ENCODE measurements around the gene CD2AP. TPM values are rescaled to one million over a fixed set of nuclear protein-coding genes. Genes with fewer than 3 reads are reported as not detected.

Gene CD2AP
- total RNA-seq, 2 experiments from 2014 or later = 28.3 to 29.2 TPM

DNA sequence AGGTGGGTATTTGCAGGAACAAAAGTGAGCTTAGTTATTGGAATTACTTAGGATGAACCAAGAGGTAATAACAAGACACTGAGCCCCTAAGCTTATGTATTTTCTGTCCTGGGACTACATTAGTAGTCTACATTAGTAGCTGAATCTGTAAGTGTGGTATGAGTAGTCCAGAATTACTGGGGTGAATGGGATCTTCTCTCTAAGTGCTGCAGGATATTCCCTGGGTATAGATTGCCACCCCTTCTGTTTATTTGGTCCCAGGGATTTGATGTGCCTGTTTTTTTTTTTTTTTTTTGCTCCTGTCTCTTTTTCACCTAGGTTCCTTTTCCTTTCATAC lies 5.9 kb downstream of the CD2AP start:
- Mint-ChIP-seq H3K36me3 (ENCODE audit: low read depth) (peaks cover 5% of the 10 kb centered on the region), H3K4me1 (ENCODE audit: low read depth) (peaks cover 63% of the 10 kb centered on the region), H3K9me3 (no peaks in the 10 kb centered on the region), H3K4me3 (no peak overlapping the region), H3K27ac (peak overlapping the region; percentile 12), H3K27me3 (no peaks in the 10 kb centered on the region)
- intact Hi-C loops (cut with micrococcal nuclease) = no loop called here
- POLR2A ChIA-PET = no interaction called here
- DNase-seq (no peak), ATAC-seq (no peak)
- TF ChIP-seq, protein P1, sequence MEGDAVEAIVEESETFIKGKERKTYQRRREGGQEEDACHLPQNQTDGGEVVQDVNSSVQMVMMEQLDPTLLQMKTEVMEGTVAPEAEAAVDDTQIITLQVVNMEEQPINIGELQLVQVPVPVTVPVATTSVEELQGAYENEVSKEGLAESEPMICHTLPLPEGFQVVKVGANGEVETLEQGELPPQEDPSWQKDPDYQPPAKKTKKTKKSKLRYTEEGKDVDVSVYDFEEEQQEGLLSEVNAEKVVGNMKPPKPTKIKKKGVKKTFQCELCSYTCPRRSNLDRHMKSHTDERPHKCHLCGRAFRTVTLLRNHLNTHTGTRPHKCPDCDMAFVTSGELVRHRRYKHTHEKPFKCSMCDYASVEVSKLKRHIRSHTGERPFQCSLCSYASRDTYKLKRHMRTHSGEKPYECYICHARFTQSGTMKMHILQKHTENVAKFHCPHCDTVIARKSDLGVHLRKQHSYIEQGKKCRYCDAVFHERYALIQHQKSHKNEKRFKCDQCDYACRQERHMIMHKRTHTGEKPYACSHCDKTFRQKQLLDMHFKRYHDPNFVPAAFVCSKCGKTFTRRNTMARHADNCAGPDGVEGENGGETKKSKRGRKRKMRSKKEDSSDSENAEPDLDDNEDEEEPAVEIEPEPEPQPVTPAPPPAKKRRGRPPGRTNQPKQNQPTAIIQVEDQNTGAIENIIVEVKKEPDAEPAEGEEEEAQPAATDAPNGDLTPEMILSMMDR (IDR thresholded peaks at IDR 0.05) = no peak
- CTCF ChIA-PET = interaction anchor here (1.4 kb wide), 1 partner anchor 13 kb away, joined by 4 read pairs; no protein-coding TSS in a partner anchor

DNA sequence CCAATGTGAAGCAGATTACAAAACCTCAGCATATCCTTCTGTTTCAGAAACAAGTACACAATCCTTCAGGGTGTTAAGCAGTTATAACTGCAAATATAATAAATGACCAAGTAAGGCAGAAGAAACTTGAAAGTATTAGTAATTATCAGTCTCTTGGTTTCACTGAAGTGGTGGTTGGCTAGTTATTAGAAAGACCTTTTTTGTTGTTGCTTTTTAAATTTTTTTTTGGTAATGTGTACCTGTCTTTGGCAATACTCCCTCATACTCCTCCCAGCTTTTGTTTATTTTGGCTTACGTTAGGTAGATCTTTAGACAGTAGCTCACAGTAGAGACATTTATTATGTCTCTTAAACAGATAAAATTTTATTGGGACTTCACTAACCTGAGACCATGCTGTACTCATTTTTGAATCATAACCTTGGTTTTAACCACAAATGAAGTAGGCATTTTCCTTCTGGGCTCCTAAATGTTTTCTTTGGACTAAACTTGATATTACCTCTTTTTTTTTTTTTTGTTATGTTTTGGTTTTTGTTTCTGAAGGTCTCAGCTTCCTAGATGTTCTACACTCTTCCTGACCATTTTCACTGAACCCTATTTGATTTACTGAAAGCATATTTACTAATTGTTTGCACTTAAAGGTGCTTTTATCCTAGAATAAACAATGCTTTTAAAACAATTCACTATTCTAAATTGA lies 6.4 kb downstream of the CD2AP start:
- Mint-ChIP-seq H3K27me3 (no peaks in the 10 kb centered on the region), H3K36me3 (ENCODE audit: low read depth) (peaks cover 3% of the 10 kb centered on the region), H3K4me1 (ENCODE audit: low read depth) (peaks cover 63% of the 10 kb centered on the region), H3K27ac (peak overlapping the region; percentile 12), H3K9me3 (no peaks in the 10 kb centered on the region), H3K4me3 (no peak overlapping the region)
- ATAC-seq = no peak
- intact Hi-C loops (cut with micrococcal nuclease) = no loop called here
- TF ChIP-seq, protein P1 (IDR thresholded peaks at IDR 0.05) = no peak
- ChIA-PET CTCF (interaction anchor here (1.0 to 1.4 kb wide), 2 partner anchors 13 to 18 kb away, joined by 3 to 4 read pairs; no protein-coding TSS in a partner anchor), POLR2A (interaction anchor here (0.7 kb wide), 1 partner anchor 416 kb away, joined by 3 read pairs; no protein-coding TSS in a partner anchor)
- DNase-seq = no peak

DNA sequence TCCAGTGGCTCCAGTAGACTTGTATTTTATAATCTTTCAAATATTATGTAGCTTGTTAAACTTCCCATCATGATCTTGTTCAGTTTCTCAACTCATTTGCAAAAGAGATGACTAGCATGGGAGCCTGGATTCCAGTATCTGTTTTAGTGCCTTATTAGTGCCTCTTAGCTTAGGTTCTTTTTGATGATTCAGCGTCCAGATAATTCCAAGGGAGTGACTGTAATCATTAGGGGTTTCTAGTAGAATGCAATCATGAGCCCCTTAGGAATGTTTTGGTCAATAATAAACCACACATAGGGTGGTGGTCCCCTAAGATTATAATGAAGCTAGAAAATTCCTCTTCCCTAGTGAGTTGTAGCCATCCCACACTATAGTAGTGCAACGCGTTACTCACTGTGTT lies 7.0 kb downstream of the CD2AP start:
- CTCF ChIA-PET = interaction anchor here (1.0 kb wide), 1 partner anchor 17 kb away, joined by 3 read pairs; no protein-coding TSS in a partner anchor

DNA sequence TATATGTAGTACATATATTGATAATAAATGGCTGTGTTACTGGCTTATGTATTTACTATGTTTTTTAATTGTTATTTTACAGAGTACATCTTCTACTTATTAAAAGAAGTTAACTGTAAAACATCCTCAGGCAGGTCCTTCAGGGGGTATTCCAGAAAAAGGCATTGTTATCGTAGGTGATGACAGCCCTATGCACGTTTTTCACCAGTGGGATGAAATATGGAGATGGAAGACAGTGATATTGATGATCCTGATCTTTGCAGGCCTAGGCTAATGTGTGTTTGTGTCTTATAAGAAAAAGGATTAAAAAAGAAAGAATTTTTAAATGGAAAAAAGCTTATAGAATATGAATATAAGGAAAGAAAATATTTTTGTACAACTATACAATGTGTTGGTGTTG lies 7.5 kb downstream of the CD2AP start:
- DNase-seq (no peak), ATAC-seq (no peak)
- Mint-ChIP-seq H3K4me3 (no peak overlapping the region), H3K27ac (no peak overlapping the region), H3K4me1 (ENCODE audit: low read depth) (peaks cover 57% of the 10 kb centered on the region), H3K36me3 (ENCODE audit: low read depth) (peaks cover 4% of the 10 kb centered on the region), H3K27me3 (no peaks in the 10 kb centered on the region), H3K9me3 (no peaks in the 10 kb centered on the region)
- intact Hi-C loops (cut with micrococcal nuclease) = no loop called here
- TF ChIP-seq, protein P1 (IDR thresholded peaks at IDR 0.05) = no peak
- POLR2A ChIA-PET = interaction anchor here (0.6 kb wide), 1 partner anchor 344 kb away, joined by 3 read pairs; no protein-coding TSS in a partner anchor
- CTCF ChIA-PET = interaction anchor here (0.6 to 1.0 kb wide), 3 partner anchors 17 to 81 kb away, joined by 3 read pairs; no protein-coding TSS in a partner anchor

More for the DNA sequence above, 7.0 kb downstream of the CD2AP start:
- Mint-ChIP-seq H3K4me1 (ENCODE audit: low read depth) (peaks cover 61% of the 10 kb centered on the region), H3K36me3 (ENCODE audit: low read depth) (peaks cover 4% of the 10 kb centered on the region), H3K27me3 (no peaks in the 10 kb centered on the region), H3K4me3 (no peak overlapping the region), H3K9me3 (no peaks in the 10 kb centered on the region), H3K27ac (no peak overlapping the region)
- TF ChIP-seq, protein P1 (IDR thresholded peaks at IDR 0.05) = no peak
- no peak for ATAC-seq
- intact Hi-C loops (cut with micrococcal nuclease) = no loop called here
- POLR2A ChIA-PET = interaction anchor here (0.7 kb wide), 1 partner anchor 417 kb away, joined by 3 read pairs; no protein-coding TSS in a partner anchor
- no peak for DNase-seq

DNA sequence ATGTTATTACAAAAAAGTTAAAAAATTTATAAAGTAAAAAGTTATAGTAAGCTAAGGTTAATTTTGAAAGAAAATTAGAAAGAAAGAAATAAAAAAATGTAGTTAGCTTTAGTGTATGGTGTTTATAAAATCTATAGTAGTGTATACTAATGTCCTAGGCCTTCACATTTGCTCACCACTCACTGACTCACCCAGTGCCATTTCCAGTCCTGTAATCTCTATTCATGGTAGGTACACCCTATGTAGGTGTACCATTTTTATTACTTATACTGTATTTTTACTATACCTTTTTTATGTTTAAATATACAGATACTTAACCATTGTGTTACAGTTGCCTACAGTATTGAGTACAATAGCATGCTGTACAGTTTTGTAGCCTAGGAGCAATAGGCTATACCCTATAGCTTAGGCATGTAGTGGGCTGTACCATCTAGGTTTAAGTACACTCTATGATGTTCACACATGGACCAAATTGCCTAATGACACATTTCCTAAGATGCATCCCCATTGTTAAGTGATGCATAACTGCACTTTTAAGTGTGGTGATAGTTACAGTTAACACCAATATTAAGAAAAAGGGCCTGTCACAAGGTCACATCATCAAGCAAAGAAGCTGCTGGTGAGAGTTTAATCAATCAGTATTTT lies 8.0 kb downstream of the CD2AP start:
- H3K36me3 Mint-ChIP-seq (ENCODE audit: low read depth) = peaks cover 4% of the 10 kb centered on the region
- no peak for DNase-seq
- no peaks in the 10 kb centered on the region for H3K9me3 Mint-ChIP-seq
- intact Hi-C loops (cut with micrococcal nuclease) = no loop called here
- TF ChIP-seq, protein P1 (IDR thresholded peaks at IDR 0.05) = no peak
- no peaks in the 10 kb centered on the region for H3K27me3 Mint-ChIP-seq
- peaks cover 53% of the 10 kb centered on the region for H3K4me1 Mint-ChIP-seq (ENCODE audit: low read depth)
- ChIA-PET POLR2A (interaction anchor here (0.6 kb wide), 1 partner anchor 344 kb away, joined by 3 read pairs; no protein-coding TSS in a partner anchor), CTCF (interaction anchor here (0.6 to 1.3 kb wide), 3 partner anchors 10 to 82 kb away, joined by 3 read pairs; no protein-coding TSS in a partner anchor)
- peak; percentile 61 for ATAC-seq
- H3K27ac Mint-ChIP-seq = no peak overlapping the region
- no peak overlapping the region for H3K4me3 Mint-ChIP-seq
